Astrocyte (in vitro differentiated cells and primary cell): ENCODE data around the gene CCNB1IP1. TPM values are rescaled to one million over a fixed set of nuclear protein-coding genes. Genes with fewer than 3 reads are reported as not detected.
"Not testable (repeated sequence)": the region's sequence is repeated elsewhere in the genome, so short reads cannot be mapped to it uniquely, and the experiment has no call there.

Source experiments
- DNase-seq: peaks from one replicate; pipeline ENCODE4 v3.0.0-alpha.2; 2010; ENCODE audit warnings: low read depth
- FAIRE-seq: peaks from 2 replicates; lab custom pipeline; 2011; peaks lifted over from hg19 to GRCh38; lab: Jason Lieb, UNC
- H2AFZ ChIP-seq: 2 replicates; pipeline ENCODE4 v1.6.0; 2012; ENCODE audit warnings: low read depth, low read length, inconsistent platforms
- H3K27ac ChIP-seq: 2 replicates; pipeline ENCODE4 v1.5.1; 2011; ENCODE audit warnings: low read depth, low read length, inconsistent platforms
- H3K27me3 ChIP-seq: 2 replicates; pipeline ENCODE4 v1.6.0; 2011; ENCODE audit warnings: low read length, inconsistent platforms; ENCODE audit not compliant: insufficient read depth
- H3K36me3 ChIP-seq: 2 replicates; pipeline ENCODE4 v1.5.1; 2011; ENCODE audit warnings: low read length, inconsistent platforms; ENCODE audit not compliant: insufficient read depth
- H3K4me1 ChIP-seq: 2 replicates; pipeline ENCODE4 v1.5.1; 2011; ENCODE audit warnings: low read length, inconsistent platforms; ENCODE audit not compliant: insufficient read depth
- H3K4me2 ChIP-seq: 2 replicates; pipeline ENCODE4 v1.6.0; 2012; ENCODE audit warnings: low read length, inconsistent platforms
- H3K4me3 ChIP-seq: 2 replicates; pipeline ENCODE4 v1.5.1; 2011; ENCODE audit warnings: low read depth, mild to moderate bottlenecking, low read length, inconsistent platforms; ENCODE audit not compliant: insufficient read depth
- H3K79me2 ChIP-seq: 2 replicates; pipeline ENCODE4 v1.6.0; 2012; ENCODE audit warnings: mild to moderate bottlenecking, low read length, inconsistent platforms; ENCODE audit not compliant: insufficient read depth
- H3K9ac ChIP-seq: 2 replicates; pipeline ENCODE4 v1.6.0; 2012; ENCODE audit warnings: mild to moderate bottlenecking, low read length, inconsistent platforms
- H3K9me3 ChIP-seq: 2 replicates; pipeline ENCODE4 v1.5.1; 2012; ENCODE audit warnings: low read depth, mild to moderate bottlenecking, low read length, inconsistent platforms; ENCODE audit not compliant: insufficient read depth
- H4K20me1 ChIP-seq: 2 replicates; pipeline ENCODE4 v1.6.0; 2012; ENCODE audit warnings: low read length, inconsistent platforms; ENCODE audit not compliant: insufficient read depth
- H3K27ac Mint-ChIP-seq: one replicate; pipeline ENCODE4 v1.8.0; 2021; ENCODE audit warnings: mild to moderate bottlenecking, mixed read lengths; ENCODE audit not compliant: unreplicated experiment
- H3K27me3 Mint-ChIP-seq: one replicate; pipeline ENCODE4 v1.8.0; 2021; ENCODE audit warnings: low read depth, mixed read lengths; ENCODE audit not compliant: unreplicated experiment
- H3K36me3 Mint-ChIP-seq: one replicate; pipeline ENCODE4 v1.8.0; 2021; ENCODE audit warnings: low read depth, mixed read lengths; ENCODE audit not compliant: unreplicated experiment
- H3K4me1 Mint-ChIP-seq: one replicate; pipeline ENCODE4 v1.8.0; 2021; ENCODE audit warnings: low read depth, mixed read lengths; ENCODE audit not compliant: unreplicated experiment
- H3K4me3 Mint-ChIP-seq: one replicate; pipeline ENCODE4 v1.8.0; 2021; ENCODE audit warnings: mild to moderate bottlenecking, moderate library complexity, mixed read lengths; ENCODE audit not compliant: unreplicated experiment
- H3K9me3 Mint-ChIP-seq: one replicate; pipeline ENCODE4 v1.8.0; 2021; ENCODE audit warnings: mild to moderate bottlenecking, mixed read lengths; ENCODE audit not compliant: unreplicated experiment
- CTCF ChIP-seq: IDR thresholded peaks from 2 replicates; pipeline ENCODE4 v1.5.1; 2011; ENCODE audit warnings: low read depth, mild to moderate bottlenecking, inconsistent platforms, low read length, moderate library complexity; ENCODE audit not compliant: insufficient read depth
- EZH2 ChIP-seq: IDR thresholded peaks from 2 replicates; pipeline ENCODE4 v1.6.1; 2012; ENCODE audit warnings: mild to moderate bottlenecking, low read length, inconsistent platforms; ENCODE audit not compliant: insufficient read depth
- total RNA-seq: library from RNA; stranded (reverse); gene quantifications from 2 replicates; pipeline ENCODE4 v1.2.1, GENCODE V29; 2021

CCNB1IP1 gene
- total RNA-seq, 1 donor from 2014 or later, result 89.1 TPM

- not testable (repeated sequence) for H4K20me1 ChIP-seq, H3K4me2 ChIP-seq, H2AFZ ChIP-seq, H3K4me3 Mint-ChIP-seq, H3K27me3 Mint-ChIP-seq, H3K36me3 ChIP-seq, H3K79me2 ChIP-seq, H3K4me1 Mint-ChIP-seq, H3K9me3 ChIP-seq, H3K27ac Mint-ChIP-seq, H3K4me1 ChIP-seq, DNase-seq, FAIRE-seq, H3K27me3 ChIP-seq, H3K27ac ChIP-seq, H3K9ac ChIP-seq, H3K4me3 ChIP-seq
- H3K9me3 Mint-ChIP-seq, result peaks cover 19% of the 10 kb centered on the region
- H3K36me3 Mint-ChIP-seq, result peaks cover 42% of the 10 kb centered on the region
Measured at GRCh38 chr14:20280265-20280664, 52.8 kb downstream of the CCNB1IP1 start.

GRCh38 chr14:20278414-20278813 lies 54.7 kb downstream of the CCNB1IP1 start:
- Histone ChIP-seq H3K4me3 (no peak overlapping the region), H3K4me2 (no peak overlapping the region), H3K79me2 (no peaks in the 10 kb centered on the region), H3K9me3 (peaks cover 3% of the 10 kb centered on the region), H3K27ac (no peak overlapping the region), H3K27me3 (no peaks in the 10 kb centered on the region), H2AFZ (no peak overlapping the region), H3K36me3 (no peaks in the 10 kb centered on the region), H3K9ac (no peak overlapping the region), H3K4me1 (no peaks in the 10 kb centered on the region), H4K20me1 (no peaks in the 10 kb centered on the region)
- TF ChIP-seq CTCF, result no peak
- TF ChIP-seq EZH2, result no peak
- H3K4me3 Mint-ChIP-seq, result no peak overlapping the region
- H3K27ac Mint-ChIP-seq, result no peak overlapping the region
- H3K36me3 Mint-ChIP-seq, result peaks cover 45% of the 10 kb centered on the region
- peaks cover 13% of the 10 kb centered on the region for H3K9me3 Mint-ChIP-seq
- FAIRE-seq (no peak), DNase-seq (no peak)
- no peaks in the 10 kb centered on the region for H3K27me3 Mint-ChIP-seq
- H3K4me1 Mint-ChIP-seq, result peaks cover 6% of the 10 kb centered on the region

- TF ChIP-seq EZH2 (no peak), CTCF (no peak)
- no peak overlapping the region for H2AFZ ChIP-seq
- H3K36me3 Mint-ChIP-seq, result peaks cover 45% of the 10 kb centered on the region
Measured at GRCh38 chr14:20277409-20277808, 55.7 kb downstream of the CCNB1IP1 start.

More at GRCh38 chr14:20277409-20277808, 55.7 kb downstream of the CCNB1IP1 start:
- no peak overlapping the region for H3K9ac ChIP-seq
- H3K36me3 ChIP-seq, result no peaks in the 10 kb centered on the region
- H3K9me3 ChIP-seq, result peaks cover 3% of the 10 kb centered on the region
- H3K27ac ChIP-seq, result no peak overlapping the region
- no peaks in the 10 kb centered on the region for H3K4me1 ChIP-seq
- no peaks in the 10 kb centered on the region for H3K27me3 ChIP-seq
- H3K4me3 Mint-ChIP-seq, result no peak overlapping the region
- H3K4me3 ChIP-seq, result no peak overlapping the region
- H3K27me3 Mint-ChIP-seq, result no peaks in the 10 kb centered on the region
- DNase-seq, result no peak
- H3K4me1 Mint-ChIP-seq, result peaks cover 6% of the 10 kb centered on the region
- H3K9me3 Mint-ChIP-seq, result peaks cover 13% of the 10 kb centered on the region
- no peaks in the 10 kb centered on the region for H4K20me1 ChIP-seq
- H3K27ac Mint-ChIP-seq, result no peak overlapping the region
- H3K4me2 ChIP-seq, result no peak overlapping the region
- FAIRE-seq, result no peak
- no peaks in the 10 kb centered on the region for H3K79me2 ChIP-seq
